Right ventricle myocardium inferior (tissue), 1 donor: ENCODE data around the gene CCDC167. TPM values are rescaled to one million over a fixed set of nuclear protein-coding genes. Genes with fewer than 3 reads are reported as not detected.

Experiments used
- ATAC-seq: fragments of 200-7000 bp; cut with Tn5 transposase; one replicate; pipeline ENCODE4 v1.9.1; 2020; ENCODE audit warnings: mild to moderate bottlenecking, moderate library complexity
- DNase-seq: peaks from one replicate; pipeline ENCODE4 v3.0.0; 2021; ENCODE audit errors: missing footprints
- intact Hi-C: fragments of 100-400 bp; cut with DNase I; formaldehyde crosslinking; loops from one replicate; pipeline ENCODE4 v1.11.0; 2022
- total RNA-seq: library from RNA; stranded (reverse); fragmentation: NEBNext Ultra II Directional; extraction: Animal tissue kit (Norgen Biotek cat#: 25700); gene quantifications from one replicate; pipeline ENCODE4 v1.2.1, GENCODE V29; 2021
- donor health status: DM: no; HTN: yes; CAD: no; lungs with severe emphysema.

CCDC167 gene
- total RNA-seq, 1 donor from 2014 or later: 27.1 TPM

DNA sequence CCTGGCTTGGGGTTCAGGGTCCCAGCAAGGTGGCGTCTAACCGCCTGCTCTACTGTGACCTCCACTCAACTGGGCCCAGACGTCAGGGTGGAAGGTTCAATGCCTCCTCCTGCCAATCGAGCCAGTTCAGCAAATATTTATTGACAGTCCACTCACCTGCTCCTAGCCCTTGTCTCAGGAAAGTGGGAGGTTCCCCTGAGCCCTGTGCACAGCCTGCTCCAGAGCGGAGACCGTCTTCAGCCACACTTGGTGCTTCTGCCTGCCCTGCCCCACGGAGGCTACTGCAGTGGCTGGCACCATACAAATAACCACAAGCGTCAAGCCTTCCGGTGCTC is 6.1 kb downstream of the CCDC167 start:
- no peak for DNase-seq
- ATAC-seq: no peak
- intact Hi-C loops: no loop called here

GRCh38 chr6:37492991-37493660 is 6.6 kb downstream of the CCDC167 start:
- intact Hi-C loops: no loop called here
- ATAC-seq (no peak), DNase-seq (no peak)

DNA sequence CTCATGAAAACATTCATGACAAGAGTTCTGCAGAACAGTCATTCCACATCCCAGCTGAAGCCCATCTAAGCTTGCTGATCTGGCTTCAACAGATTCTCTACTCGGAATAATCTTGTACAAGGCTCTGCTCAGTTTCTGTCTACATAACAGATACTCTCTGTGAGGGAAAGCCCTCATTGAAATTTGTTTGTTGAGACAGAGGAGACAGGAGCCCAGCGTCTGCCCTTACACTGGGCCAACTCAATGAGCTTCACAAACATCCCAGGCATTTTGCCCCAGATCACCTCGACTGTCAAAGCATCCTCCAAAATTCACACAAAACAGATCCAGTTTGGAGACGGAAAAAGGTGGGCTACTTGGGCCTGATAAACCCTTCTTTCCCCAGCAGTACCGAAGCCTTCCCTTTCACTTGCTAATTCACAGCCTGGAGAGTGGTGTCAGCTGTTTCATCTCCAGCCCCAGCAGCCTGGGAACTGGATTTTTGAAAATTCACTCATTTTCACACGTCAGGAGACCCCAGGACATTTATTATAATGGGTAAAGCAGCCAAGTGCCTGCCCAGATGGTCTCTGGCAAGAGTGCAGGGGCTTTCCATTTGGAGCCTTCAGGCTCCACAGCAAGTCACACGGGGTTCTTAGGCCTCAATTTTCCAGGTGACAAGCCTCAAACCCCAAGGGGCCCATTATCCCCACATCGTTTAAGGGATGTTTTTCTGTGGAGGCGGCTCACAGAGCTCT is 7.3 kb downstream of the CCDC167 start:
- intact Hi-C loops: no loop called here
- DNase-seq (no peak), ATAC-seq (no peak)

GRCh38 chr6:37491830-37492208 is 7.9 kb downstream of the CCDC167 start:
- DNase-seq: no peak
- intact Hi-C loops: no loop called here
- no peak for ATAC-seq

- intact Hi-C loops: no loop called here
- ATAC-seq: peak; percentile 38
- no peak for DNase-seq
Observed at GRCh38 chr6:37491171-37491829, 8.4 kb downstream of the CCDC167 start.

DNA sequence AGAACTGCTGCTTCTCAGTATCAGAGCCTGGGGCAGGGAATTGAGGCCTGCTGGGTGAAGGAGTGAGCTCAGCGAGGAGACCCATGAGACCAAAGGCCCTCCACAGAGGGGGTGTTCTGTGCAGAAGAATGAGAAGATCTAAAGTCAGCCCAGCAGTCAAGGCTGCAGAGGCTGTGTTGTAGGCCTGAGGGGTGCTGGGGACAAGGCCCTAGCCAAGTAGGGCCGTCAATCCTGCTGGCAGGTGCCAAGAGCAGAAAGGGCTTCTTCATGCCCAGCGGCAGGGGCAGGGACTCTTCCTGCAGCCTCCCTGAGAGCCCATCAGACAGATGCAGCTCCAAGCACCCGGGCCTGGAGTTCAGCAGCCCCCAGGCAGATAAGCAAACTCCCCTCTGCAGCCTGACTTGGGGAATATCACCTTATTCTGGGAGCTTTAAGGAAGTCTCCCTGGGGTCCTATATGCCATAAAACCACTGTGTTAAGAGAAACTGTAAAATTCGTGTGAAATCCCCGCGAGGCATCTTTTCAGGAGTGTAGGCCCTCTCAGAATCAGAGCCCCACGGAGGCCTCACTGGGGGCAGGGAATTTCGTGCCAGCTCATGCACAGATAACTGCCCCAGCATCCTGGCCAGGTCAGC is 9.0 kb downstream of the CCDC167 start:
- no peak for ATAC-seq
- intact Hi-C loops: no loop called here
- no peak for DNase-seq

DNA sequence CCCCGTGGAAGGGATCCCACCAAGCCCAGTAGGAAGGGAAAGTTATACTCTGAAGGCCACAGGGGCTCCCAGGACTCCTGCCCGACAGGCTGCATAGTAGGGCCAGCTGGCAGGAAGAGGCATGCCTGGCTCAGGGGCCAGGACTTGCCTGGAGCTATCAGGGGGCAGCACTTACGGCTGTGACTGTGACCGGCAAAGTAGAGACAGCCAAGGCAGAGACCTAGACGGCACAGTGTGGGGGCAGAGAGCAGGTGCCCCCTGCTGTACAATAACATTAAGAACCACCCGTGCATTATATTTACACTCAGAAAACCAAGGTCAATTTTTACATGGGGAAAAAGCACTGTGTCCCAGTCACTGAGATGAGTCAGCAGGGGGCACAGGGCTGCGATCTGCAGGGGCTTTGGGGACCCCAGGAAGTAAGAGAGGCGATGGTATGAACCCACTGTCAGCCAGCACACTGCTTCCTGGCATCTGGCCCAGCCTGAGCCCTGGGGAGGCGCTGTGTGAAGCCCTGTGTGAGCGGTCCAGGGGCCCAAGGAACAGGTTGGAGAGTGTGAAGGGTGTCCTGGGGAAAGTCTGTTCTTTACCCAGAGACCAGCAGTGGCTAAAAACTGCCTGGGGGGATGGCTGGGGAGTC is 9.9 kb downstream of the CCDC167 start:
- intact Hi-C loops: no loop called here
- ATAC-seq (peak; percentile 53), DNase-seq (no peak)

DNA sequence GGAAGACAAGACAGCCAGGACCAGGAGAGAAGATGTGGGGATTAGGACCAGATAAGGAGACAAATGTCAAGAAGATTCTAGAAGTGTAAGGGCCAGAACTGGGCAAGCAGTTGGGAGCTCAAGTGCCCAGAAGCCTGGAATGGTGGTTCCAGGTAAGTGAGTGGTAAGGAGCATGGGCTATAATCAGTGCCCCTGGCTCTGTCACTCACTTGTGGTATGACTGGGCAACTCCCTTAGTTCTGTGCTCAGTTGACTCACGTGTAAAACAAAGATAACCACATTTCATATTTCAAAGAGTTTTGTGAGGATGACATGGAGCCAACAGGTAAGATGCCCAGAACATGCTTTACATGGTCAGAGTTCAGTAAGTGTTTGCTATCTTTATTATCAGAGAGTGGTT is 11.2 kb downstream of the CCDC167 start:
- no peak for DNase-seq
- no peak for ATAC-seq
- intact Hi-C loops: no loop called here

- ATAC-seq (no peak), DNase-seq (no peak)
- intact Hi-C loops: no loop called here
Observed at GRCh38 chr6:37487591-37488380, 11.9 kb downstream of the CCDC167 start.

GRCh38 chr6:37486121-37486839 is 13.4 kb downstream of the CCDC167 start:
- ATAC-seq: no peak
- intact Hi-C loops: no loop called here

DNA sequence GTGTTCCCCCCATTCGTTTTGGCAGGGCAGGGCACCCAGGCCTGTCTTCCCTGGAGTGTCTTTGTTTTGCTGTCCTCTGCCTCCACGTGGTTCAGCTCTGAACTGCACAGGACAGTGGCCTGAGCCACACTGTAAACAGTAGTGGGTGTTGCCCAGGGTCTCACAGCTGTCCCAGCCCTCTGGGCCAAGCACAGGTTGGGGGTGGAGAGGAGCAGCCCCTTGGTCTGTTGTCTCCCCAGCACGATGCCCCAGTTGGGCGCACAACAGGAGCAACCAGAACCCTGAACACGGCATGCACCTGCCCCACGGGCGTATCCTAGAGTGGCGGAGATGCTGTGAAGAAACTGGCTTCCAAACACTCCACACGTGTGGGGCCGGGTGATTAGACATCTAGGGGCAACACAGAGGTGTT is 14.4 kb downstream of the CCDC167 start:
- intact Hi-C loops: loop anchor here (2.0 kb wide), 1 partner anchor 80 kb away; no protein-coding TSS in a partner anchor
- no peak for ATAC-seq
- DNase-seq: no peak

More at GRCh38 chr6:37486121-37486839, 13.4 kb downstream of the CCDC167 start:
- DNase-seq: no peak

DNA sequence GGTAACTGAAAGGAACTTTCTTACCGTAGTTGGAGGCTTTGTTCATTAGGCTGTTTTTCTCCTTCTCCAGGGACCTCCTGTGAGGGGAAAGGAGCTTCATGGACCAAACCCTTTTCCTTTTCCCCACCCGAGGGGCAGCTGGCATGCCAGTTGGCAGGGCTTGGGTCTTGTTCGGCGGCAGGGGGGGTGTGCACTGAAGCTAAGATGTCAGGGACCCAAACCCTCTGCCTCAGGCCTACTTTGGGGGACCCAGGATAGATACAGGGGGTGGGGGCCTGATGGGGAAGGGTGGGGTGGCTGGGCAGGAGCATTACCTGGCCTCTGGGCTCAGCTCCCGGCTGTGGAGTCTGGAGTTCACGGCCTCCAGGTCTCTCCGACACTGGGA is 14.9 kb downstream of the CCDC167 start:
- no peak for DNase-seq
- intact Hi-C loops: loop anchor here (1.0 to 2.0 kb wide), 2 partner anchors 80 to 208 kb away; no protein-coding TSS in a partner anchor
- ATAC-seq: no peak

GRCh38 chr6:37483917-37484785 is 15.5 kb downstream of the CCDC167 start:
- DNase-seq (peak; percentile 82), ATAC-seq (peak; percentile 56)
- intact Hi-C loops: loop anchor here (1.0 to 2.0 kb wide), 2 partner anchors 81 to 208 kb away; no protein-coding TSS in a partner anchor

DNA sequence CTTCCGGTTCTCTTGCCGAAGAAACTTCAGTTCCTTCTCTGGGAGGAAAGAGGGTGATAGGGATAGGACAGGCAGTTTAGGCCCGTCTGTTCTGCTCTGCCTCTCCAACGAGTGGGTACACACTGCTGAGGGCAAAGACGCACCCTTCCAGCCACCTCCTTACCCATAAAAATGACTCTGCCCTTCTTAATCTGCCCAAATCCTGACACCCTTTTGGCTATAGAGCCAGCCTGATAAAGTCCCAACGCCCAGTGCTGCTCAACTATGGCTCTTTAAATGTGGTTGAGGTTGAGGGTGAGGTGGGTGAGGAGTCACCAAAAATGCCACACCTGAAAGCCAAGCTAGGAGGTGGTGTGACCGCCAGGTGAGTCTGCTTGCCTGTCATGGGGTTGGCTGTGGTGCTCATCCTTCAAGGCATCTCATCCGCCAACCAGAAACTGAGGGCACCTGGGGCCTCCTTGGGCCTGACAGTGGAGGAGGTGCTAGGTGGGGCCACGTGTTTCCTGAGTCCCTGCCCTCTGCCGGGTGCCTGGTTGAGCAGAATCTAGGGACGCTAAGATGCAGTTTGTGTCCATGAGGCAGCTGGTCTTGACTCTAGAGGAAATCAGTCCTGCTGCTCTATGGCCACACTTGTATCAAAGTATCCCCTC is 16.3 kb downstream of the CCDC167 start:
- no peak for ATAC-seq
- intact Hi-C loops: no loop called here
- no peak for DNase-seq

GRCh38 chr6:37482606-37483251 is 17.0 kb downstream of the CCDC167 start:
- DNase-seq (no peak), ATAC-seq (no peak)
- intact Hi-C loops: no loop called here
